Measurements from ENCODE around the gene APOBEC3B. TPM values are rescaled to one million over a fixed set of nuclear protein-coding genes. Genes with fewer than 3 reads are reported as not detected.
"Not testable (repeated sequence)": the region's sequence is repeated elsewhere in the genome, so short reads cannot be mapped to it uniquely, and the experiment has no call there.

APOBEC3B gene
- total and polyA plus RNA-seq, 2 donors (not counting 3 experiments of a cell fraction or from before 2014, with no cell fraction given): 10.3 to 19.9 TPM

DNA sequence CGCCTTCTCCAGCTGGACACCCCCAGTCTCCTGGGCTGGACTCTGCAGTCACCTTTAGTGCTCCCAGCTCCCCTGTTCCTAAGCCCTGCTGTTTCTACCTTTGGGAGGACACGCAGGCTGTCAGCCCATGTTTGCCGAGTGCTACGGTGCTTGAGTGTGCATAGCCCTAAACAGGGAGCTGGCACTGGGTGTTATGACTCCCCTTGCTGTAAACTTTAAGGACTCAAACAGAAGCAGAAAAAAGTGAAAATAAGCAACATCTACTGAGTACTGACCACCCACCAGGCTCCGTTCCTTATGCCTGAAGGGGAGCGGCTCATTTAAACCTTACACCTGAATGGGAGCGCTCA is 7.3 kb upstream of the APOBEC3B start:
- no peaks in the 10 kb centered on the region for H3K36me3 ChIP-seq (ENCODE audit: control insufficient read depth in 2 of 2, extremely low read depth in 1 of 2, insufficient read depth in 2 of 2, low read length in 2 of 2)
- H3K4me1 ChIP-seq (ENCODE audit: control insufficient read depth, extremely low read depth, insufficient read depth, low read length): no peaks in the 10 kb centered on the region
- DNase-seq (ENCODE audit: low read depth, low spot score): no peak
- no peak overlapping the region for H3K4me2 ChIP-seq (ENCODE audit: insufficient read depth, low read length)
- no peak overlapping the region for H2AFZ ChIP-seq (ENCODE audit: low read depth, low read length)
- H3K27ac ChIP-seq (ENCODE audit: insufficient read depth, low read depth, low read length): no peak overlapping the region
- dilution Hi-C loops (cut with MboI; ENCODE audit: extremely low pct_ligation_motif_present, low sequenced_read_pairs): no loop called here
- BruUV-seq (replicated peaks): no TSS peak
- POLR2A ChIA-PET: no interaction called here
- intact Hi-C loops (cut with micrococcal nuclease): no loop called here
- FAIRE-seq: no peak
- no peaks in the 10 kb centered on the region for H3K27me3 ChIP-seq (ENCODE audit: control insufficient read depth in 2 of 2, insufficient read depth in 2 of 2, low read length in 2 of 2)
- no peaks in the 10 kb centered on the region for H3K9me1 ChIP-seq (replicated peaks; ENCODE audit: control insufficient read depth, extremely low read depth, insufficient read depth, low read length)
- H3K9me3 ChIP-seq (replicated peaks; ENCODE audit: control insufficient read depth, insufficient read depth, low read length): no peaks in the 10 kb centered on the region
- H3K9ac ChIP-seq (replicated peaks; ENCODE audit: extremely low read depth, insufficient read depth, low read length): no peak overlapping the region
- CTCF ChIA-PET: interaction anchor here (1.1 to 7.6 kb wide), 6 partner anchors 29 to 211 kb away, joined by 3 to 45 read pairs (median 17); partner anchors contain the start of gene CBX6
- H3K4me3 ChIP-seq (replicated peaks in 1 of 3; ENCODE audit: insufficient read depth in 1 of 3, low read depth in 1 of 3, low read length in 3 of 3): no peak overlapping the region
- TF ChIP-seq POLR2AphosphoS5 (IDR thresholded peaks at IDR 0.05; ENCODE audit: insufficient read depth, low read depth, low read length): no peak
- no peak for TF ChIP-seq POLR2A (IDR thresholded peaks at IDR 0.05; ENCODE audit: low read depth, low read length)
- TF ChIP-seq, protein P1, sequence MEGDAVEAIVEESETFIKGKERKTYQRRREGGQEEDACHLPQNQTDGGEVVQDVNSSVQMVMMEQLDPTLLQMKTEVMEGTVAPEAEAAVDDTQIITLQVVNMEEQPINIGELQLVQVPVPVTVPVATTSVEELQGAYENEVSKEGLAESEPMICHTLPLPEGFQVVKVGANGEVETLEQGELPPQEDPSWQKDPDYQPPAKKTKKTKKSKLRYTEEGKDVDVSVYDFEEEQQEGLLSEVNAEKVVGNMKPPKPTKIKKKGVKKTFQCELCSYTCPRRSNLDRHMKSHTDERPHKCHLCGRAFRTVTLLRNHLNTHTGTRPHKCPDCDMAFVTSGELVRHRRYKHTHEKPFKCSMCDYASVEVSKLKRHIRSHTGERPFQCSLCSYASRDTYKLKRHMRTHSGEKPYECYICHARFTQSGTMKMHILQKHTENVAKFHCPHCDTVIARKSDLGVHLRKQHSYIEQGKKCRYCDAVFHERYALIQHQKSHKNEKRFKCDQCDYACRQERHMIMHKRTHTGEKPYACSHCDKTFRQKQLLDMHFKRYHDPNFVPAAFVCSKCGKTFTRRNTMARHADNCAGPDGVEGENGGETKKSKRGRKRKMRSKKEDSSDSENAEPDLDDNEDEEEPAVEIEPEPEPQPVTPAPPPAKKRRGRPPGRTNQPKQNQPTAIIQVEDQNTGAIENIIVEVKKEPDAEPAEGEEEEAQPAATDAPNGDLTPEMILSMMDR (IDR thresholded peaks at IDR 0.05; ENCODE audit: extremely low read depth in 1 of 2, insufficient read depth in 1 of 2, low read depth in 1 of 2, low read length in 2 of 2): no peak
- TF ChIP-seq, protein P2, sequence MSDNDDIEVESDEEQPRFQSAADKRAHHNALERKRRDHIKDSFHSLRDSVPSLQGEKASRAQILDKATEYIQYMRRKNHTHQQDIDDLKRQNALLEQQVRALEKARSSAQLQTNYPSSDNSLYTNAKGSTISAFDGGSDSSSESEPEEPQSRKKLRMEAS (IDR thresholded peaks at IDR 0.05; ENCODE audit: insufficient read depth, insufficient read length): no peak
- no peak for TF ChIP-seq JUN (IDR thresholded peaks at IDR 0.05; ENCODE audit: borderline replicate concordance, insufficient read depth, insufficient read length, low read depth)
- no peak for TF ChIP-seq EZH2 (IDR thresholded peaks at IDR 0.05; ENCODE audit: borderline replicate concordance, low read depth, low read length, severe bottlenecking)
- no peak for TF ChIP-seq GATA2 (IDR thresholded peaks at IDR 0.05; ENCODE audit: insufficient read depth, insufficient read length, low read depth, low read length)
- no peak for TF ChIP-seq FOS (IDR thresholded peaks at IDR 0.05; ENCODE audit: borderline replicate concordance, insufficient read depth, low read length)
- no peak for TF ChIP-seq MYC (IDR thresholded peaks at IDR 0.05; ENCODE audit: low read depth, low read length)
- no peaks in the 10 kb centered on the region for H4K20me1 ChIP-seq (replicated peaks; ENCODE audit: control insufficient read depth, extremely low read depth, insufficient read depth, low read length)
- no peaks in the 10 kb centered on the region for H3K79me2 ChIP-seq (ENCODE audit: control insufficient read depth, insufficient read depth, low read length)

DNA sequence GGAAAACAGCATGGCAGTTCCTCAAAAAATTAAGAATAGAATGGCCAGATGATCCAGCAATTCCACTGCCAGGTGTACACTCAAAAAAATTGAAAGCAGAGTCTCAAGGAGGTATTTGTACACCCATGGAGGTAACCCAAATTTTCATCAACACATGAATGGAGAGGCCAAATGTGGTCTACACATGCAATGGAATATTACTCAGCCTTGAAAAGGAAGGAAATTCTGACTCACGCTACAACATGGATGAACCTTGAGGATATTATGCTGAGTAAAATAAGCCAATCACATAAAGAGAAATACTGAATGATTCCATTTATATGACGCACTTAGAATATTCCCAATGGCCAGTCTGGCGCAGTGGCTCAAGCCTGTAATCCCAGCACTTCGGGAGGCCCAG is 4.9 kb upstream of the APOBEC3B start:
- H3K36me3 ChIP-seq (ENCODE audit: control insufficient read depth in 2 of 2, extremely low read depth in 1 of 2, insufficient read depth in 2 of 2, low read length in 2 of 2); POLR2A ChIA-PET; H4K20me1 ChIP-seq (replicated peaks; ENCODE audit: control insufficient read depth, extremely low read depth, insufficient read depth, low read length); dilution Hi-C loops (cut with MboI; ENCODE audit: extremely low pct_ligation_motif_present, low sequenced_read_pairs); H3K27ac ChIP-seq (ENCODE audit: insufficient read depth, low read depth, low read length); H3K9ac ChIP-seq (replicated peaks; ENCODE audit: extremely low read depth, insufficient read depth, low read length); H3K9me3 ChIP-seq (replicated peaks; ENCODE audit: control insufficient read depth, insufficient read depth, low read length); CTCF ChIA-PET; H3K4me2 ChIP-seq (ENCODE audit: insufficient read depth, low read length); DNase-seq (ENCODE audit: low read depth, low spot score); FAIRE-seq; H3K4me3 ChIP-seq (replicated peaks in 1 of 3; ENCODE audit: insufficient read depth in 1 of 3, low read depth in 1 of 3, low read length in 3 of 3); H3K9me1 ChIP-seq (replicated peaks; ENCODE audit: control insufficient read depth, extremely low read depth, insufficient read depth, low read length); H2AFZ ChIP-seq (ENCODE audit: low read depth, low read length); intact Hi-C loops (cut with micrococcal nuclease); H3K4me1 ChIP-seq (ENCODE audit: control insufficient read depth, extremely low read depth, insufficient read depth, low read length); H3K79me2 ChIP-seq (ENCODE audit: control insufficient read depth, insufficient read depth, low read length); BruUV-seq (replicated peaks); H3K27me3 ChIP-seq (ENCODE audit: control insufficient read depth in 2 of 2, insufficient read depth in 2 of 2, low read length in 2 of 2): not testable (repeated sequence)

DNA sequence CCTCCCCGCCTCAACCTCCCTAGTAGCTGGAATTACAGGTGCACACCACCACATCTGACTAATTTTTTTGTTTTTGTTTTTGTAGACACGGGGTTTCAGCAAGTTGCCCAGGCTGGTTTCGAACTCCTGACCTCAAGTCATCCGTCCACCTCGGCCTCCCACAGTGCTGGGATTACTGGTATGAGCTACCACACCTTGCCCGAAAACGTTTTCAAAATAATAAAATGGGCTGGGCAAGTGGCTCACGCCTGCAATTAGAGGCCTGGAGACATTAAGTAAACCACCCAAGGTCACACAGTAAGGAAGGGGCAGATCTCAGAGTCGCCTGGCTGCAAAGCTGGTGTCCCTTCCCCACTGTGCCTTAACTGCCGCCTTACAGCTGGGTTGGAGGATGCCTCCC is 1.6 kb upstream of the APOBEC3B start:
- H3K79me2 ChIP-seq (ENCODE audit: control insufficient read depth, insufficient read depth, low read length); DNase-seq (ENCODE audit: low read depth, low spot score); FAIRE-seq; H4K20me1 ChIP-seq (replicated peaks; ENCODE audit: control insufficient read depth, extremely low read depth, insufficient read depth, low read length); H3K9me1 ChIP-seq (replicated peaks; ENCODE audit: control insufficient read depth, extremely low read depth, insufficient read depth, low read length); dilution Hi-C loops (cut with MboI; ENCODE audit: extremely low pct_ligation_motif_present, low sequenced_read_pairs); BruUV-seq (replicated peaks); H3K4me1 ChIP-seq (ENCODE audit: control insufficient read depth, extremely low read depth, insufficient read depth, low read length); H3K4me2 ChIP-seq (ENCODE audit: insufficient read depth, low read length); H3K27me3 ChIP-seq (ENCODE audit: control insufficient read depth in 2 of 2, insufficient read depth in 2 of 2, low read length in 2 of 2); H3K27ac ChIP-seq (ENCODE audit: insufficient read depth, low read depth, low read length); H3K9ac ChIP-seq (replicated peaks; ENCODE audit: extremely low read depth, insufficient read depth, low read length); H3K36me3 ChIP-seq (ENCODE audit: control insufficient read depth in 2 of 2, extremely low read depth in 1 of 2, insufficient read depth in 2 of 2, low read length in 2 of 2); H3K4me3 ChIP-seq (replicated peaks in 1 of 3; ENCODE audit: insufficient read depth in 1 of 3, low read depth in 1 of 3, low read length in 3 of 3); H3K9me3 ChIP-seq (replicated peaks; ENCODE audit: control insufficient read depth, insufficient read depth, low read length); H2AFZ ChIP-seq (ENCODE audit: low read depth, low read length): not testable (repeated sequence)
- intact Hi-C loops (cut with micrococcal nuclease): loop anchor here (10.0 kb wide), 1 partner anchor 56 kb away; no protein-coding TSS in a partner anchor
- CTCF ChIA-PET: interaction anchor here (0.8 kb wide), 1 partner anchor 22 kb away, joined by 4 read pairs; no protein-coding TSS in a partner anchor
- POLR2A ChIA-PET: interaction anchor here (0.7 kb wide), 1 partner anchor 57 kb away, joined by 5 read pairs; no protein-coding TSS in a partner anchor
